HEK293 (cell line): ENCODE results near the gene RBBP8.

Source experiments
- ATF2 ChIP-seq: fragments of 450-650 bp; formaldehyde crosslinking; IDR thresholded peaks from 2 replicates; pipeline ENCODE4 v1.5.1; 2016; ENCODE audit warnings: missing biosample characterization, missing genetic modification characterization, low read depth
- GLIS2 ChIP-seq: fragments of 450-650 bp; formaldehyde crosslinking; IDR thresholded peaks from 2 replicates; pipeline ENCODE4 v1.5.1; 2016; ENCODE audit warnings: missing biosample characterization, missing genetic modification characterization
- KLF10 ChIP-seq: fragments of 450-650 bp; IDR thresholded peaks from 2 replicates; pipeline ENCODE4 v1.5.1; 2018; ENCODE audit warnings: missing biosample characterization, mild to moderate bottlenecking, missing genetic modification characterization
- KLF7 ChIP-seq: fragments of 450-650 bp; formaldehyde crosslinking; IDR thresholded peaks from 2 replicates; pipeline ENCODE4 v1.5.1; 2016; ENCODE audit warnings: missing biosample characterization, missing genetic modification characterization, borderline replicate concordance
- ZBTB1 ChIP-seq: fragments of 450-650 bp; formaldehyde crosslinking; IDR thresholded peaks from 2 replicates; pipeline ENCODE4 v1.5.1; 2016; ENCODE audit warnings: missing biosample characterization, missing genetic modification characterization
- ZBTB10 ChIP-seq: fragments of 450-650 bp; formaldehyde crosslinking; IDR thresholded peaks from 2 replicates; pipeline ENCODE4 v1.5.1; 2016; ENCODE audit warnings: missing biosample characterization, missing genetic modification characterization
- ZEB2 ChIP-seq: fragments of 450-650 bp; formaldehyde crosslinking; IDR thresholded peaks from 2 replicates; pipeline ENCODE4 v1.5.1; 2016; ENCODE audit warnings: missing biosample characterization, missing genetic modification characterization
- ZNF112 ChIP-seq: fragments of 450-650 bp; formaldehyde crosslinking; IDR thresholded peaks from 2 replicates; pipeline ENCODE4 v1.5.0; 2017; ENCODE audit warnings: missing biosample characterization, missing genetic modification characterization
- ZNF132 ChIP-seq: fragments of 450-650 bp; formaldehyde crosslinking; IDR thresholded peaks from 2 replicates; pipeline ENCODE4 v1.5.1; 2017; ENCODE audit warnings: missing biosample characterization, missing genetic modification characterization, borderline replicate concordance
- ZNF239 ChIP-seq: fragments of 450-650 bp; formaldehyde crosslinking; IDR thresholded peaks from 2 replicates; pipeline ENCODE4 v1.5.1; 2016; ENCODE audit warnings: missing biosample characterization, missing genetic modification characterization
- ZNF350 ChIP-seq: fragments of 450-650 bp; formaldehyde crosslinking; IDR thresholded peaks from 2 replicates; pipeline ENCODE4 v1.5.0; 2017; ENCODE audit warnings: missing biosample characterization, mild to moderate bottlenecking, missing genetic modification characterization
- ZNF366 ChIP-seq: fragments of 450-650 bp; formaldehyde crosslinking; conservative IDR thresholded peaks from 2 replicates; pipeline ENCODE4 v1.5.1; 2016; ENCODE audit warnings: missing biosample characterization, missing genetic modification characterization
- ZNF37A ChIP-seq: fragments of 450-650 bp; IDR thresholded peaks from 2 replicates; pipeline ENCODE4 v1.5.1; 2018; ENCODE audit warnings: missing biosample characterization, missing genetic modification characterization
- ZNF580 ChIP-seq: fragments of 450-650 bp; formaldehyde crosslinking; IDR thresholded peaks from 2 replicates; pipeline ENCODE4 v1.5.1; 2016; ENCODE audit warnings: missing biosample characterization, missing genetic modification characterization
- ZNF600 ChIP-seq: fragments of 450-650 bp; formaldehyde crosslinking; IDR thresholded peaks from 2 replicates; pipeline ENCODE4 v1.5.1; 2016; ENCODE audit warnings: missing biosample characterization, missing genetic modification characterization
- ZNF623 ChIP-seq: fragments of 450-650 bp; formaldehyde crosslinking; IDR thresholded peaks from 2 replicates; pipeline ENCODE4 v1.5.1; 2016; ENCODE audit warnings: missing biosample characterization, missing genetic modification characterization
- ZNF629 ChIP-seq: fragments of 450-650 bp; formaldehyde crosslinking; IDR thresholded peaks from 2 replicates; pipeline ENCODE4 v1.5.1; 2017; ENCODE audit warnings: missing biosample characterization, missing genetic modification characterization
- ZNF664 ChIP-seq: fragments of 450-650 bp; formaldehyde crosslinking; IDR thresholded peaks from 2 replicates; pipeline ENCODE4 v1.5.1; 2016; ENCODE audit warnings: missing biosample characterization, missing genetic modification characterization
- ZNF76 ChIP-seq: fragments of 450-650 bp; formaldehyde crosslinking; IDR thresholded peaks from 2 replicates; pipeline ENCODE4; 2016; ENCODE audit warnings: low read depth, missing biosample characterization, missing genetic modification characterization, borderline replicate concordance
- ZNF777 ChIP-seq: fragments of 450-650 bp; formaldehyde crosslinking; IDR thresholded peaks from 2 replicates; pipeline ENCODE4 v1.5.1; 2017; ENCODE audit warnings: missing biosample characterization, missing genetic modification characterization, borderline replicate concordance
- ZNF791 ChIP-seq: fragments of 450-650 bp; formaldehyde crosslinking; IDR thresholded peaks from 2 replicates; pipeline ENCODE4 v1.5.1; 2016; ENCODE audit warnings: missing biosample characterization, missing genetic modification characterization
- ZNF837 ChIP-seq: fragments of 450-650 bp; formaldehyde crosslinking; IDR thresholded peaks from 2 replicates; pipeline ENCODE4 v1.5.1; 2016; ENCODE audit warnings: missing biosample characterization, missing genetic modification characterization
- ZXDB ChIP-seq: fragments of 450-650 bp; formaldehyde crosslinking; IDR thresholded peaks from 2 replicates; pipeline ENCODE4 v1.5.1; 2016; ENCODE audit warnings: missing biosample characterization, missing genetic modification characterization
- TF ChIP-seq, protein P1 (sequence below): fragments of 450-650 bp; formaldehyde crosslinking; IDR thresholded peaks from 2 replicates; pipeline ENCODE4 v1.5.0; 2017; ENCODE audit warnings: missing biosample characterization, missing genetic modification characterization, borderline replicate concordance
- TF ChIP-seq, protein P2 (sequence below): fragments of 450-650 bp; formaldehyde crosslinking; IDR thresholded peaks from 2 replicates; pipeline ENCODE4 v1.5.1; 2016; ENCODE audit warnings: missing biosample characterization, missing genetic modification characterization
- TF ChIP-seq, protein P3 (sequence below): fragments of 450-650 bp; IDR thresholded peaks from 2 replicates; pipeline ENCODE4 v1.5.1; 2018; ENCODE audit warnings: missing biosample characterization, mild to moderate bottlenecking, missing genetic modification characterization

The RBBP8 gene

DNA sequence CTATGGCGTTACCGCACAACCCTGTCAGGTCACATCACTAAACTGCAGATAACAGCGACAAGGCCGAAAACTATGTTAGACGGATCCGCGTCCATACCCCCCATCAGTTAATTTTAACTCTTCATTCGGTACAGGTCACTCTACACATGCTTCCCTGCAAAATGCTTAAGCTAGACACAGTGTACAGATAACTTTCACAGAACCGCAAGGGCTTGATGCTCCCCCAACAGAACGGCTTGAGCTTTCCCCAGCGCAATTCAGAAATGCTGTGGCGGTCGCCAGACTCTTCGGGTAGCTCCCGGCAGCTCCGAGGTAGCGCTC is 283 bp upstream of the RBBP8 start (continued):
- TF ChIP-seq ZNF664 (tag by site-specific recombination) (no peak), ZNF629 (tag by site-specific recombination) (no peak), ZBTB1 (tag by site-specific recombination) (no peak), ZNF580 (0 out of 2 replicates have a peak, but pooled peaks have one; percentile 13), ZNF366 (tag by site-specific recombination) (no peak), KLF10 (tag by site-specific recombination) (no peak), ZNF791 (no peak), GLIS2 (peak; percentile 15; the same call in 1 of the 2 replicates), ZNF777 (tag by site-specific recombination) (peak; percentile 82; the same call in 1 of the 2 replicates), ZXDB (0 out of 2 replicates have a peak, but pooled peaks have one; percentile 27), ZNF350 (tag by site-specific recombination) (no peak), ZNF37A (tag by site-specific recombination) (no peak), ZNF837 (tag by site-specific recombination) (no peak), ZNF112 (tag by site-specific recombination) (no peak), ZBTB10 (tag by site-specific recombination) (0 out of 2 replicates have a peak, but pooled peaks have one; percentile 24), ZNF132 (tag by site-specific recombination) (no peak), ZNF600 (tag by site-specific recombination) (peak; percentile 53), ZNF239 (tag by site-specific recombination) (no peak), ATF2 (no peak), ZEB2 (tag by site-specific recombination) (peak; percentile 24; the same call in 1 of the 2 replicates), KLF7 (tag by site-specific recombination) (no peak), ZNF623 (tag by site-specific recombination) (peak; percentile 22; the same call in 1 of the 2 replicates), ZNF76 (peak; percentile 60; the same call in 1 of the 2 replicates)
- TF ChIP-seq, protein P1, sequence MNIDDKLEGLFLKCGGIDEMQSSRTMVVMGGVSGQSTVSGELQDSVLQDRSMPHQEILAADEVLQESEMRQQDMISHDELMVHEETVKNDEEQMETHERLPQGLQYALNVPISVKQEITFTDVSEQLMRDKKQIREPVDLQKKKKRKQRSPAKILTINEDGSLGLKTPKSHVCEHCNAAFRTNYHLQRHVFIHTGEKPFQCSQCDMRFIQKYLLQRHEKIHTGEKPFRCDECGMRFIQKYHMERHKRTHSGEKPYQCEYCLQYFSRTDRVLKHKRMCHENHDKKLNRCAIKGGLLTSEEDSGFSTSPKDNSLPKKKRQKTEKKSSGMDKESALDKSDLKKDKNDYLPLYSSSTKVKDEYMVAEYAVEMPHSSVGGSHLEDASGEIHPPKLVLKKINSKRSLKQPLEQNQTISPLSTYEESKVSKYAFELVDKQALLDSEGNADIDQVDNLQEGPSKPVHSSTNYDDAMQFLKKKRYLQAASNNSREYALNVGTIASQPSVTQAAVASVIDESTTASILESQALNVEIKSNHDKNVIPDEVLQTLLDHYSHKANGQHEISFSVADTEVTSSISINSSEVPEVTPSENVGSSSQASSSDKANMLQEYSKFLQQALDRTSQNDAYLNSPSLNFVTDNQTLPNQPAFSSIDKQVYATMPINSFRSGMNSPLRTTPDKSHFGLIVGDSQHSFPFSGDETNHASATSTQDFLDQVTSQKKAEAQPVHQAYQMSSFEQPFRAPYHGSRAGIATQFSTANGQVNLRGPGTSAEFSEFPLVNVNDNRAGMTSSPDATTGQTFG (tag by site-specific recombination): no peak
- TF ChIP-seq, protein P2, sequence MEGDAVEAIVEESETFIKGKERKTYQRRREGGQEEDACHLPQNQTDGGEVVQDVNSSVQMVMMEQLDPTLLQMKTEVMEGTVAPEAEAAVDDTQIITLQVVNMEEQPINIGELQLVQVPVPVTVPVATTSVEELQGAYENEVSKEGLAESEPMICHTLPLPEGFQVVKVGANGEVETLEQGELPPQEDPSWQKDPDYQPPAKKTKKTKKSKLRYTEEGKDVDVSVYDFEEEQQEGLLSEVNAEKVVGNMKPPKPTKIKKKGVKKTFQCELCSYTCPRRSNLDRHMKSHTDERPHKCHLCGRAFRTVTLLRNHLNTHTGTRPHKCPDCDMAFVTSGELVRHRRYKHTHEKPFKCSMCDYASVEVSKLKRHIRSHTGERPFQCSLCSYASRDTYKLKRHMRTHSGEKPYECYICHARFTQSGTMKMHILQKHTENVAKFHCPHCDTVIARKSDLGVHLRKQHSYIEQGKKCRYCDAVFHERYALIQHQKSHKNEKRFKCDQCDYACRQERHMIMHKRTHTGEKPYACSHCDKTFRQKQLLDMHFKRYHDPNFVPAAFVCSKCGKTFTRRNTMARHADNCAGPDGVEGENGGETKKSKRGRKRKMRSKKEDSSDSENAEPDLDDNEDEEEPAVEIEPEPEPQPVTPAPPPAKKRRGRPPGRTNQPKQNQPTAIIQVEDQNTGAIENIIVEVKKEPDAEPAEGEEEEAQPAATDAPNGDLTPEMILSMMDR: no peak
- TF ChIP-seq, protein P3, sequence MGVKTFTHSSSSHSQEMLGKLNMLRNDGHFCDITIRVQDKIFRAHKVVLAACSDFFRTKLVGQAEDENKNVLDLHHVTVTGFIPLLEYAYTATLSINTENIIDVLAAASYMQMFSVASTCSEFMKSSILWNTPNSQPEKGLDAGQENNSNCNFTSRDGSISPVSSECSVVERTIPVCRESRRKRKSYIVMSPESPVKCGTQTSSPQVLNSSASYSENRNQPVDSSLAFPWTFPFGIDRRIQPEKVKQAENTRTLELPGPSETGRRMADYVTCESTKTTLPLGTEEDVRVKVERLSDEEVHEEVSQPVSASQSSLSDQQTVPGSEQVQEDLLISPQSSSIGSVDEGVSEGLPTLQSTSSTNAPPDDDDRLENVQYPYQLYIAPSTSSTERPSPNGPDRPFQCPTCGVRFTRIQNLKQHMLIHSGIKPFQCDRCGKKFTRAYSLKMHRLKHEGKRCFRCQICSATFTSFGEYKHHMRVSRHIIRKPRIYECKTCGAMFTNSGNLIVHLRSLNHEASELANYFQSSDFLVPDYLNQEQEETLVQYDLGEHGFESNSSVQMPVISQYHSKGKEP: no peak
